ENCODE results near the gene AGAP1.

Gene AGAP1

GRCh38 chr2:235707411-235708096 lies 213.7 kb downstream of the AGAP1 start:
- no peak overlapping the region for H3K27ac ChIP-seq
- TF ChIP-seq CTCF (IDR thresholded peaks at IDR 0.05): no peak
- no peak for DNase-seq (ENCODE audit: low spot score)
- no peak overlapping the region for H3K4me3 ChIP-seq

- DNase-seq (ENCODE audit: low spot score): no peak
- H3K4me3 ChIP-seq: no peak overlapping the region
- no peak overlapping the region for H3K27ac ChIP-seq
- TF ChIP-seq CTCF (IDR thresholded peaks at IDR 0.05): no peak
Observed at GRCh38 chr2:235709124-235709813, 215.4 kb downstream of the AGAP1 start.

GRCh38 chr2:235709969-235710879 lies 216.4 kb downstream of the AGAP1 start:
- no peak for TF ChIP-seq CTCF (IDR thresholded peaks at IDR 0.05)
- Histone ChIP-seq H3K27ac (no peak overlapping the region), H3K4me3 (no peak overlapping the region)
- DNase-seq (ENCODE audit: low spot score): no peak

- H3K4me3 ChIP-seq: no peak overlapping the region
- no peak for DNase-seq (ENCODE audit: low spot score)
- H3K27ac ChIP-seq: no peak overlapping the region
- TF ChIP-seq CTCF (IDR thresholded peaks at IDR 0.05): no peak
Observed at GRCh38 chr2:235710933-235711332, 217.1 kb downstream of the AGAP1 start.

GRCh38 chr2:235711527-235711926 lies 217.7 kb downstream of the AGAP1 start:
- Histone ChIP-seq H3K4me3 (no peak overlapping the region), H3K27ac (no peak overlapping the region)
- DNase-seq (ENCODE audit: low spot score): no peak
- no peak for TF ChIP-seq CTCF (IDR thresholded peaks at IDR 0.05)

GRCh38 chr2:235712176-235712575 lies 218.3 kb downstream of the AGAP1 start:
- DNase-seq (ENCODE audit: low spot score): no peak
- TF ChIP-seq CTCF (IDR thresholded peaks at IDR 0.05): no peak
- Histone ChIP-seq H3K27ac (no peak overlapping the region), H3K4me3 (no peak overlapping the region)
